ENCODE measurements around the gene CNNM3. TPM values are rescaled to one million over a fixed set of nuclear protein-coding genes. Genes with fewer than 3 reads are reported as not detected.
"Not testable (repeated sequence)": the region's sequence is repeated elsewhere in the genome, so short reads cannot be mapped to it uniquely, and the experiment has no call there.

Gene CNNM3
- total and polyA plus RNA-seq, 12 donors = 6.7 to 42.4 (median 15.8) TPM

- Histone ChIP-seq H3K9me3 (replicated peaks in 1 of 3) (no peaks in the 10 kb centered on the region), H3K27me3 (no peaks in the 10 kb centered on the region), H3K4me1 (replicated peaks in 1 of 2) (peaks cover 0 to 5% of the 10 kb centered on the region in 2 donors), H3K36me3 (replicated peaks in 1 of 2) (peaks cover 0 to 12% of the 10 kb centered on the region in 2 donors), H3K4me3 (no peak overlapping the region), H3K27ac (no peak overlapping the region)
- TF ChIP-seq POLR2A (IDR thresholded peaks at IDR 0.05) = no peak
- TF ChIP-seq, protein P1, sequence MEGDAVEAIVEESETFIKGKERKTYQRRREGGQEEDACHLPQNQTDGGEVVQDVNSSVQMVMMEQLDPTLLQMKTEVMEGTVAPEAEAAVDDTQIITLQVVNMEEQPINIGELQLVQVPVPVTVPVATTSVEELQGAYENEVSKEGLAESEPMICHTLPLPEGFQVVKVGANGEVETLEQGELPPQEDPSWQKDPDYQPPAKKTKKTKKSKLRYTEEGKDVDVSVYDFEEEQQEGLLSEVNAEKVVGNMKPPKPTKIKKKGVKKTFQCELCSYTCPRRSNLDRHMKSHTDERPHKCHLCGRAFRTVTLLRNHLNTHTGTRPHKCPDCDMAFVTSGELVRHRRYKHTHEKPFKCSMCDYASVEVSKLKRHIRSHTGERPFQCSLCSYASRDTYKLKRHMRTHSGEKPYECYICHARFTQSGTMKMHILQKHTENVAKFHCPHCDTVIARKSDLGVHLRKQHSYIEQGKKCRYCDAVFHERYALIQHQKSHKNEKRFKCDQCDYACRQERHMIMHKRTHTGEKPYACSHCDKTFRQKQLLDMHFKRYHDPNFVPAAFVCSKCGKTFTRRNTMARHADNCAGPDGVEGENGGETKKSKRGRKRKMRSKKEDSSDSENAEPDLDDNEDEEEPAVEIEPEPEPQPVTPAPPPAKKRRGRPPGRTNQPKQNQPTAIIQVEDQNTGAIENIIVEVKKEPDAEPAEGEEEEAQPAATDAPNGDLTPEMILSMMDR (IDR thresholded peaks at IDR 0.05) = no peak
- intact Hi-C loops (cut with DNase I) = no loop called here
- 93 to 99% (median 96%) methylated on average over 2 to 6 of the region's 6 CpGs for WGBS, 4 donors
- no peak for DNase-seq
Observed at GRCh38 chr2:96795076-96795475, 21.0 kb upstream of the CNNM3 start.

GRCh38 chr2:96796497-96796896, 19.6 kb upstream of the CNNM3 start:
- H3K27ac ChIP-seq; H3K27me3 ChIP-seq; intact Hi-C loops (cut with DNase I); H3K4me3 ChIP-seq; DNase-seq; H3K9me3 ChIP-seq (replicated peaks in 1 of 3): not testable (repeated sequence)
- peaks cover 0 to 13% of the 10 kb centered on the region in 2 donors for H3K4me1 ChIP-seq (replicated peaks in 1 of 2)
- peaks cover 0 to 12% of the 10 kb centered on the region in 2 donors for H3K36me3 ChIP-seq (replicated peaks in 1 of 2)
- WGBS, 4 donors = 85 to 92% (median 91%) methylated on average over 6 of the region's 6 CpGs

DNA sequence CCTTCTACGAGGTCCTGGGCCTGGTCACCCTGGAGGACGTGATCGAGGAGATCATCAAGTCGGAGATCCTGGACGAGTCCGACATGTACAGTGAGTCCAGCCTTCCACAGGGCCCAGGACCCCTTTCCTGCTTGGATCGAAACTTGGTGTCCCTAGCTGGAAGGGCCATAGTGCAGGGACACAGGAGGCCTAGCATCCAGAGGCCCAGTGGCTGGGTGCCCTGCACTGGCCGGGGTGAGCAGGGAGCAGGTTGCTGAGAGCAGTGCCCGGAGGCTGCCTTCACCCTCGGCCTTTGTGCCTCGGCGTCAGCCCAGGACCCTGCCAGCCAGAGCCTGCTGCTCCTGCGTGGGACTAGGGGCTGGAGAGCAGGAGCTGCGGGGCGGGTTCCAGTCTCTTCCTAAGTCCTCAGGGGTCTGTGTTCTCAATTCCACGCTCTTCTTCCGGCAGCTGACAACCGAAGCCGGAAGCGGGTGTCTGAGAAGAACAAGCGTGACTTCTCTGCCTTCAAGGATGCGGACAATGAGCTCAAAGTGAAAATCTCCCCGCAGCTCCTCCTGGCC, 18.9 kb upstream of the CNNM3 start:
- TF ChIP-seq, protein P1 (IDR thresholded peaks at IDR 0.05) = no peak
- TF ChIP-seq POLR2A (IDR thresholded peaks at IDR 0.05) = no peak
- intact Hi-C loops (cut with DNase I) = no loop called here
- no peak for DNase-seq
- 93 to 97% (median 94%) methylated on average over 10 to 23 of the region's 23 CpGs for WGBS, 4 donors
- Histone ChIP-seq H3K36me3 (replicated peaks in 1 of 2) (peaks cover 0 to 12% of the 10 kb centered on the region in 2 donors), H3K27me3 (no peaks in the 10 kb centered on the region), H3K9me3 (replicated peaks in 1 of 3) (no peaks in the 10 kb centered on the region), H3K4me1 (replicated peaks in 1 of 2) (peaks cover 0 to 13% of the 10 kb centered on the region in 2 donors), H3K27ac (no peak overlapping the region), H3K4me3 (no peak overlapping the region)

- Histone ChIP-seq H3K27me3 (no peaks in the 10 kb centered on the region), H3K9me3 (replicated peaks in 1 of 3) (no peaks in the 10 kb centered on the region), H3K27ac (no peak overlapping the region), H3K4me1 (replicated peaks in 1 of 2) (peaks cover 0 to 8% of the 10 kb centered on the region in 2 donors), H3K4me3 (no peak overlapping the region), H3K36me3 (replicated peaks in 1 of 2) (peaks cover 0 to 12% of the 10 kb centered on the region in 2 donors)
- TF ChIP-seq, protein P1 (IDR thresholded peaks at IDR 0.05) = no peak
- WGBS, 4 donors = 93 to 98% (median 94%) methylated on average over 15 to 23 of the region's 23 CpGs
- intact Hi-C loops (cut with DNase I) = no loop called here
- DNase-seq = no peak
Observed at GRCh38 chr2:96798733-96799622, 17.1 kb upstream of the CNNM3 start.

All from adrenal gland (tissue), 12 donors.